Neutrophil (primary cell): ENCODE results near the gene PRDM11.

Source experiments
- H3K27ac ChIP-seq: fragments of 200-600 bp; sonication (generic); 2 replicates; pipeline ENCODE4 v1.5.1; 2016; ENCODE audit warnings: mild to moderate bottlenecking, moderate library complexity
- H3K27me3 ChIP-seq: fragments of 200-600 bp; sonication (generic); 2 replicates; pipeline ENCODE4 v1.6.0; 2016; ENCODE audit warnings: mild to moderate bottlenecking
- H3K36me3 ChIP-seq: fragments of 200-600 bp; sonication (generic); 2 replicates; pipeline ENCODE4 v1.5.1; 2017
- H3K4me1 ChIP-seq, 2 experiments: fragments of 200-600 bp in 1 of 2; sonication (generic) in 1 of 2; 1 replicate in 1 of 2; 2 replicates in 1 of 2; pipeline versions ENCODE4 v1.5.1 to v1.6.1; 2013 to 2016; ENCODE audit warnings: low read depth in 1 of 2, low read length in 1 of 2, mild to moderate bottlenecking in 1 of 2, moderate library complexity in 1 of 2; ENCODE audit not compliant: control insufficient read depth in 1 of 2, insufficient read depth in 1 of 2
- H3K4me3 ChIP-seq, 2 experiments: fragments of 200-600 bp in 1 of 2; sonication (generic) in 1 of 2; 1 replicate in 1 of 2; 2 replicates in 1 of 2; pipeline ENCODE4 v1.5.1; 2013 to 2016; ENCODE audit warnings: low read depth in 1 of 2, low read length in 1 of 2, mild to moderate bottlenecking in 1 of 2, moderate library complexity in 1 of 2
- H3K9me3 ChIP-seq: fragments of 200-600 bp; sonication (generic); 2 replicates; pipeline ENCODE4 v1.5.1; 2016
- TF ChIP-seq, protein P1 (sequence below): fragments of 200-600 bp; sonication (generic); IDR thresholded peaks from 2 replicates; pipeline ENCODE4 v1.5.1; 2016; ENCODE audit warnings: antibody characterized with exemption

PRDM11 gene

DNA sequence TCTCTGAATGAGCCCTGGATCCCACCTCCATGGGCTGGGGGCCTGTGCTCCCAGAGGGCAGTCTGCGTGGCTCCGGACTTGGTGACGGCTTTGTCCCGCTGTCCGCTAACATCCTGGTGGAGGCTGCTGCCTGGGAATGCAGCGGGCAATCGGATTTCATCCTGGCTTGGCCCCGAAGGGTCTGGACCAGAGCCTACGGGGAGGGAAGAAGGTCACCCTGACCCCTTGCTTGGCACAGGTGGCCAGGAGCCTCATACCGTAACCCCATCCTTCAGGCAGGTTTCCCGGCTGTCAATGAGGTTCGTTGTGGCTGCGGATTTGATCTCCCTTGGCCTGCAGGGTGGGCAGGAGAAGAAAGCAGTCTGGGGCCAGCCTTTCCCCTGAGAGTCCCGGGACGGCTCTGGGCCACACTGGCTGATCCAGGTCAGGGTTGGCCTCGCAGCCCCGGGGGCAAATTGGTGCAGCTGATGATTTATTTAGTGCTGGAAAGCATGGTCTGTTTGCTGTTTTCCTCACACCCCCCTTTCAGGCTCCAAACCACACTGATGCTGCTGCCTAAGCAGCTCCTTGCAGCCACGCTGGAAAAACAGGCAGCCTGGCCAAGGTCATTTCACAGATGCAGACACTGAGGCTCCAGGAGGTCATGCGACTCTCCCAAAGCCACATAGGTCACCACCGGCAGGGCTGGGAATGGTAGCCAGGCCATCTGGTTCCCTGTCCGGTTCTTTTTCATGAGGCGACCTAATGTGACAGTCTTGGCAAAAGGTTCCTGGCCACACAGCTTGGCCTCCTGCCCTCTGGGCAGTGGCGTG is 15.0 kb downstream of the PRDM11 start:
- Histone ChIP-seq H3K27me3 (no peaks in the 10 kb centered on the region), H3K4me1 (no peaks in the 10 kb centered on the region), H3K27ac (no peak overlapping the region), H3K9me3 (no peaks in the 10 kb centered on the region), H3K4me3 (no peak overlapping the region), H3K36me3 (no peaks in the 10 kb centered on the region)
- TF ChIP-seq, protein P1, sequence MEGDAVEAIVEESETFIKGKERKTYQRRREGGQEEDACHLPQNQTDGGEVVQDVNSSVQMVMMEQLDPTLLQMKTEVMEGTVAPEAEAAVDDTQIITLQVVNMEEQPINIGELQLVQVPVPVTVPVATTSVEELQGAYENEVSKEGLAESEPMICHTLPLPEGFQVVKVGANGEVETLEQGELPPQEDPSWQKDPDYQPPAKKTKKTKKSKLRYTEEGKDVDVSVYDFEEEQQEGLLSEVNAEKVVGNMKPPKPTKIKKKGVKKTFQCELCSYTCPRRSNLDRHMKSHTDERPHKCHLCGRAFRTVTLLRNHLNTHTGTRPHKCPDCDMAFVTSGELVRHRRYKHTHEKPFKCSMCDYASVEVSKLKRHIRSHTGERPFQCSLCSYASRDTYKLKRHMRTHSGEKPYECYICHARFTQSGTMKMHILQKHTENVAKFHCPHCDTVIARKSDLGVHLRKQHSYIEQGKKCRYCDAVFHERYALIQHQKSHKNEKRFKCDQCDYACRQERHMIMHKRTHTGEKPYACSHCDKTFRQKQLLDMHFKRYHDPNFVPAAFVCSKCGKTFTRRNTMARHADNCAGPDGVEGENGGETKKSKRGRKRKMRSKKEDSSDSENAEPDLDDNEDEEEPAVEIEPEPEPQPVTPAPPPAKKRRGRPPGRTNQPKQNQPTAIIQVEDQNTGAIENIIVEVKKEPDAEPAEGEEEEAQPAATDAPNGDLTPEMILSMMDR = no peak

DNA sequence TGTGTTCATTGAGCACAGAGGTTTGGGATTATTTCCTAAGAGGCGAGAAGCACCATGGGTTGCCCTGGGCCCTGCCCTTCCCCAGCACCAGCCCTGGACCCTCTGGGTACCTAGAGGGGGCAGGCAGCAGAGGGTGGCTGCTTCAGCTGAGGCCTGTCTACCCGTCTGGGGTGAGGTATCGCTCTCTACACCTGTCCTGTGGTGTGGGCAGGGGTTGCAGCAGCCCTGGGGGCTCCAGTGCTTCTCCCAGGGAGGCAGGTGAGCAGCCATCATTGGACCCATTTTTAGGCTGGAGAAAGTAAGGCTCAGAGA is 15.6 kb downstream of the PRDM11 start:
- H3K4me1 ChIP-seq = no peaks in the 10 kb centered on the region
- no peak overlapping the region for H3K4me3 ChIP-seq
- no peak overlapping the region for H3K27ac ChIP-seq
- TF ChIP-seq, protein P1 = no peak
- H3K9me3 ChIP-seq = no peaks in the 10 kb centered on the region
- H3K36me3 ChIP-seq = no peaks in the 10 kb centered on the region
- H3K27me3 ChIP-seq = no peaks in the 10 kb centered on the region

DNA sequence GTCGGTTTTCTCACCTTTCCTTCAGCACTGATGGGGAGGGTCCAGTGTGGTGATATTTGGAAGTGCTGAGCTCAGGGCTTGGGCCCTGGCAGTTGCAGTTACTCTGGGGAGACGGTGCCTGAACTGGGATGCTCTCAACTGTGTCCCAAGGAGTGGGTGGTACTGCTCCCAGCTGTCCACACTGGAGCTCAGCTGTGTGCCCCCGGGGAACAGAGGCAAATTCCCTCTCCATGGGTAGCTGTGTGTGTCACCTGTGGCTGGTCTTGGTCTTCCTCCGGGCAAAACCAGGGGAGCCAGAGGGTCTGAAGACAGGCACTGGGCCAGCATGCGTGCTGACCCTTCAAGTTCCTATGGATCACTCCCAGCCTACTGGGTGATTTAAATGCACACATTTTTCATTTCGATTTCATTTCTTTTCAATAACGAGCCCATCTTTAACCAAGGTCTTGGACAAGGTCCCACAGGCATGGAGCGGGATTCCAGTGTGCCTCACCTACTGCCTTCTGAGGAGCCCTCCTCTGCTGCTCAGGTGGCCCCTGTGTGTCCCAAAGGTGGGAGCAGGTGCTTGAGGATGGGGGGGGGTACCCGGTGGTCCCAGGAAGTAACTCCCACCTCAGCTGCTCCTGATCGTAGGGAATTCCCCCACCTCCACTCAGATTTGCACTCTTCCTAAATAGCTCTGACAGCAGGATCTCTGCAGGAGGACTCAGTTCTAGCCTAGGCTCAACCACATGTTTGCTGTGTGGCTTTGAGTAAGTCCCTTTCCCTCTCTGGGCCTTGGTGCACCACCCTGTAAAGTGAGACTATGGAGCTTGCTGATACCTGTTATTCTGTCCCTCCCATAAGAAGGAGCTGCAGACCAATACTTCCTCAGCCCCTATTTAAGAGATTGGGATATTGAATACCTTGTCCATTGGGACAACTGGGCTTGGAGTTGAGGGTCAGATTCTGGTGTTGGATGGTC is 16.8 kb downstream of the PRDM11 start:
- no peak overlapping the region for H3K27ac ChIP-seq

DNA sequence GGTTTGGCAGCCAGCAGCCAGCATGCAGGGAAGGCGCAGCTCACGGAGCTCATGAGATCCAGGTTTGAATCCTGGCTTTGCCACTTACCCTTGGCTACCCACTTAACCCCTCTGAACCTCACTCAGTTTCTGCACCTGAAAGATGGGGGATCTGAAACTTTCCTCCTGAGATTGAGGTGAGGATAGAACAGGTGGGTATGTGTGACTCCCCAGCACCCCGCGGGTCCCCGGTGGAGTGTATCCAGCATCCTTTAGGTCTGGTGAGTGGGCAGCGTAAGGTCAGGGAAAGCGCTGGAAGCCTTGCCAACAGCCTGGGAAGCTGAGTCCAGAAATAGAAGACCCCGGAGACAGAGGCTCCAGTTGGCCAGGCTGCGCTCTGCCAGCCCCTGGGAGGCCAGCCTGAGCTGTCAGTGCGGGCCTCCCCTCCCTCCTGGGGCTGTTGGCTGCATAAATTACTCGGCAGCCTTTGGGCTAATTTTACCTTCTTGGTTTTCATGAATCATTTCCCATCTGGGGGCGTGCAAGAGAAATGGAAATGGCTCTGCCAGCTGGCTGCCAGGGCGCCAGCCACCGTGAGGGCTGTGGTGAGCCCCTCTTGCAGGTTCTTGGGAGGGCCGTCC is 17.6 kb downstream of the PRDM11 start:
- TF ChIP-seq, protein P1 = no peak

More for the DNA sequence above, 16.8 kb downstream of the PRDM11 start:
- Histone ChIP-seq H3K4me1 (no peaks in the 10 kb centered on the region), H3K27me3 (no peaks in the 10 kb centered on the region), H3K4me3 (no peak overlapping the region), H3K9me3 (no peaks in the 10 kb centered on the region), H3K36me3 (no peaks in the 10 kb centered on the region)
- TF ChIP-seq, protein P1 = no peak

DNA sequence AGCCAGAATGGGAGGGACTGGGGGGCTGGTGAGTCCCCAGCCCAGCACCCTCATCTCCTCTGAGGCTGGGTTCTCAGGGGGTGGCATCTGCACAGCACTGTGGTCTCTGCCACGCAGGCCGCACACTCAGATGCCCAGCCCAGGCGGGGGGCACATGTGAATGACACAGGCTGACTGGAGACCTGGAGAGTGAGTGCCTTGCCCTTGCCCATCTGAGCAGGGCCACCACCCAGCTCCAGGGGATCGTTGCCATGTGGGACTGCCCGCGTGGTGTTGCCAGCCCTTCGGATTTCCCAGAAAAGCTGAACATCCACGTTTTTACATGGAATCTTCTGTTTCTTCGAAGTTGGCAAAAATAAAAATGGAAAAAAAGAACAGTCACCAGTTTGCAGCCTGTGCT is 18.9 kb downstream of the PRDM11 start:
- H3K4me1 ChIP-seq = no peaks in the 10 kb centered on the region
- TF ChIP-seq, protein P1 = no peak
- no peaks in the 10 kb centered on the region for H3K9me3 ChIP-seq
- no peak overlapping the region for H3K4me3 ChIP-seq
- H3K27me3 ChIP-seq = no peaks in the 10 kb centered on the region
- H3K36me3 ChIP-seq = no peaks in the 10 kb centered on the region
- H3K27ac ChIP-seq = no peak overlapping the region

More for the DNA sequence above, 17.6 kb downstream of the PRDM11 start:
- no peaks in the 10 kb centered on the region for H3K4me1 ChIP-seq
- no peaks in the 10 kb centered on the region for H3K27me3 ChIP-seq
- no peak overlapping the region for H3K4me3 ChIP-seq
- no peaks in the 10 kb centered on the region for H3K36me3 ChIP-seq
- no peak overlapping the region for H3K27ac ChIP-seq
- H3K9me3 ChIP-seq = no peaks in the 10 kb centered on the region
